B cell (primary cell): ENCODE results near the gene PTPN14. TPM values are rescaled to one million over a fixed set of nuclear protein-coding genes. Genes with fewer than 3 reads are reported as not detected.
"Not testable (repeated sequence)": the region's sequence is repeated elsewhere in the genome, so short reads cannot be mapped to it uniquely, and the experiment has no call there.

Source experiments
- ATAC-seq: fragments of 200-7000 bp; cut with Tn5 transposase; one replicate; pipeline ENCODE4 v1.10.0; 2021; ENCODE audit warnings: low read depth, mild to moderate bottlenecking, moderate number of reproducible peaks, moderate library complexity
- CTCF ChIA-PET: fragments of 350-600 bp; sonication (Branson Sonifier 250); formaldehyde crosslinking; loops from one replicate; lab custom pipeline; 2021; ENCODE audit warnings: antibody characterized with exemption, inconsistent platforms; lab: Charles Lee
- POLR2A ChIA-PET: fragments of 350-600 bp; sonication (Branson Sonifier 250); formaldehyde crosslinking; loops from one replicate; lab custom pipeline; 2021; ENCODE audit warnings: antibody characterized with exemption; lab: Charles Lee
- DNase-seq: peaks from one replicate; pipeline ENCODE4 v3.0.0; 2013
- H2AFZ ChIP-seq: 2 replicates; pipeline ENCODE4 v1.6.1; 2012; ENCODE audit warnings: mild to moderate bottlenecking, low read depth, low read length; ENCODE audit not compliant: insufficient read depth, poor library complexity, severe bottlenecking
- H3K27ac ChIP-seq, 2 donors: 1 replicate in 1 of 2; 2 replicates in 1 of 2; pipeline ENCODE4 v1.5.1; 2012 to 2013; ENCODE audit warnings: low read length in 2 of 2, mild to moderate bottlenecking in 2 of 2, moderate library complexity in 1 of 2
- H3K27me3 ChIP-seq, 4 experiments: fragments of 200-600 bp in 1 of 4; sonication (generic) in 1 of 4; replicated peaks in 1 of 4; 1 replicate in 2 of 4; 2 replicates in 2 of 4; pipeline versions ENCODE4 v1.6.1 to v1.7.0; 2013 to 2016; ENCODE audit warnings: low read length in 3 of 4, mild to moderate bottlenecking in 2 of 4, mixed read lengths in 1 of 4, moderate library complexity in 1 of 4; ENCODE audit not compliant: insufficient read depth in 4 of 4, control insufficient read depth in 3 of 4; ENCODE audit errors: control extremely low read depth in 1 of 4
- H3K36me3 ChIP-seq, 2 experiments: replicated peaks in 1 of 2; 1 replicate in 1 of 2; 2 replicates in 1 of 2; pipeline versions ENCODE4 v1.6.1 to v1.7.1; 2013; ENCODE audit warnings: low read length in 1 of 2; ENCODE audit not compliant: insufficient read depth in 2 of 2, control insufficient read depth in 1 of 2; ENCODE audit errors: control extremely low read depth in 1 of 2, extremely low read depth in 1 of 2
- H3K4me1 ChIP-seq, 2 donors: fragments of 200-600 bp in 1 of 2; sonication (generic) in 1 of 2; 1 replicate in 1 of 2; 2 replicates in 1 of 2; pipeline versions ENCODE4 v1.5.1 to v1.6.1; 2013 to 2017; ENCODE audit warnings: low read length in 2 of 2; ENCODE audit not compliant: control insufficient read depth in 2 of 2, insufficient read depth in 2 of 2
- H3K4me2 ChIP-seq: replicated peaks from 2 replicates; pipeline ENCODE3; 2012; ENCODE audit warnings: mild to moderate bottlenecking, low read depth, low read length; ENCODE audit not compliant: poor library complexity, severe bottlenecking
- H3K4me3 ChIP-seq, 5 experiments: fragments of 200-600 bp in 1 of 5; sonication (generic) in 1 of 5; 1 replicate in 3 of 5; 2 replicates in 2 of 5; pipeline versions ENCODE4 v1.5.1 to v1.7.0; 2011 to 2016; ENCODE audit warnings: low read length in 4 of 5, mild to moderate bottlenecking in 4 of 5, low read depth in 2 of 5, control low read depth in 1 of 5, moderate library complexity in 1 of 5; ENCODE audit not compliant: insufficient read depth in 1 of 5; ENCODE audit errors: control extremely low read depth in 1 of 5, extremely low read depth in 1 of 5
- H3K79me2 ChIP-seq: fragments of 200-600 bp; sonication (generic); one replicate; pipeline ENCODE4 v1.6.0; 2016; ENCODE audit warnings: low read length; ENCODE audit not compliant: control insufficient read depth, insufficient read depth
- H3K9ac ChIP-seq: fragments of 200-600 bp; sonication (generic); 2 replicates; pipeline ENCODE4 v1.6.1; 2017; ENCODE audit warnings: mild to moderate bottlenecking, low read length, moderate library complexity
- H3K9me3 ChIP-seq, 3 donors: one replicate each; pipeline versions ENCODE4 v1.6.1 to v1.7.1; 2013; ENCODE audit warnings: low read length in 2 of 3; ENCODE audit not compliant: control insufficient read depth in 2 of 3, insufficient read depth in 1 of 3; ENCODE audit errors: control extremely low read depth in 1 of 3
- H4K20me1 ChIP-seq: 2 replicates; pipeline ENCODE4 v1.6.0; 2012; ENCODE audit warnings: mild to moderate bottlenecking, low read length; ENCODE audit not compliant: insufficient read depth, control insufficient read depth, poor library complexity, severe bottlenecking
- H3K27ac Mint-ChIP-seq: one replicate; pipeline ENCODE4 v1.8.0; 2021; ENCODE audit warnings: mixed read lengths
- H3K27me3 Mint-ChIP-seq: one replicate; pipeline ENCODE4 v1.8.0; 2021; ENCODE audit warnings: mixed read lengths
- H3K4me1 Mint-ChIP-seq: one replicate; pipeline ENCODE4 v1.8.0; 2021; ENCODE audit warnings: mixed read lengths
- H3K4me3 Mint-ChIP-seq: one replicate; pipeline ENCODE4 v1.8.0; 2021; ENCODE audit warnings: mixed read lengths
- H3K9me3 Mint-ChIP-seq: one replicate; pipeline ENCODE4 v1.8.0; 2022; ENCODE audit warnings: mixed read lengths; ENCODE audit not compliant: insufficient read depth
- CTCF ChIP-seq: fragments of 200-600 bp; IDR thresholded peaks from one replicate; pipeline ENCODE4 v1.8.0; 2022; ENCODE audit warnings: antibody characterized with exemption, mild to moderate bottlenecking
- EZH2 ChIP-seq: IDR thresholded peaks from 2 replicates; pipeline ENCODE4 v1.6.1; 2012; ENCODE audit warnings: borderline replicate concordance, low read depth, mild to moderate bottlenecking, moderate library complexity, low read length; ENCODE audit not compliant: insufficient read depth, poor library complexity, severe bottlenecking
- WGBS: methylation state at CpG from one replicate; pipeline ENCODE4 v1.1.5; 2013; ENCODE audit warnings: missing lambda C conversion rate; ENCODE audit not compliant: insufficient coverage; 5-methylcytosine and 5-hydroxymethylcytosine counted together
- intact Hi-C: fragments of 100-400 bp; cut with micrococcal nuclease; formaldehyde crosslinking; loops from one replicate; pipeline ENCODE4 v1.10.0; 2022
- polyA plus RNA-seq: library from polyadenylated mRNA; depleted of rRNA; stranded (reverse); fragments of >200 nt; gene quantifications from 2 replicates; pipeline ENCODE4 v1.2.3, GENCODE V29; 2012
- total RNA-seq, 2 donors: library from RNA; stranded (reverse); fragments of 120-200 nt in 1 of 2; gene quantifications; 1 replicate in 1 of 2; 2 replicates in 1 of 2; pipeline versions ENCODE4 v1.2.3 to v1.2.4, GENCODE V29; 2013 to 2022

PTPN14 gene
- total and polyA plus RNA-seq, 2 donors (not counting 1 experiment from before 2014, with no cell fraction given): under 0.01 TPM; not detected in 1

DNA sequence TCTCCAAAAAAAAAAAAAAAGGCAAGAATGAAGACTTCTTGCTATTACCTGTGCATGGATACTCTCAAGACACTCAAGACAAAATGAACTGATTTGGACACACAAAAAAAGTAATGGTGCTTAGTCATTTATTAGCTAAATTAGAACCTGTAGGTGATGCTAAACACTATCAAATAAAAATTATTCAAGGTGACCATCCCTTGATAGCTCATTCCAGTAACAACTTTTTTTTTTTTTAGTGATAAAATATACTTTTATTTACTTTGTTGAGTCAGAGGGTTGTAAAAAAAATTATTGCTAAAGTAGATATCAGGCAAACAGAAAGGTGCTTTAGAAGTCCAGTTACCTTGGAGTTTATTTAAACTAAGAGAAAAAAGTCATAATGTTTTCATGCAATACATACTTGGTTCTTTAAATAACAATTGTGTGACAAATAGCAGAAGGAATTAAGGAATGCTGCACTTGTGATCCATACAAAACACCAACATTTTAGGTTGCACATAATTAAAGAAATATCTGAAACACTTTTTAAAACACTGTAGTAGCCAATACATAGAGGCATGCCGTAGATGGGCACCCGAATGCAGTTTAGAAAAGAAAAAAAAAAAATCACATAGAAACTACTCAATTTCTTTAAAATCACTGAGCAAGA, 69.3 kb downstream of the PTPN14 start:
- H3K79me2 ChIP-seq, H3K4me2 ChIP-seq, H3K4me1 ChIP-seq, POLR2A ChIA-PET, H3K27ac Mint-ChIP-seq, H3K27ac ChIP-seq, H3K4me1 Mint-ChIP-seq, H3K9me3 Mint-ChIP-seq, H3K4me3 ChIP-seq, DNase-seq, H3K9me3 ChIP-seq, intact Hi-C loops, ATAC-seq, H3K27me3 Mint-ChIP-seq, H4K20me1 ChIP-seq, H2AFZ ChIP-seq, CTCF ChIA-PET, H3K27me3 ChIP-seq, H3K4me3 Mint-ChIP-seq, H3K36me3 ChIP-seq, H3K9ac ChIP-seq: not testable (repeated sequence)
- no CpG with 5 or more reads among the region's 2 CpGs for WGBS

- H2AFZ ChIP-seq: no peak overlapping the region
- no peaks in the 10 kb centered on the region for H3K36me3 ChIP-seq
- TF ChIP-seq EZH2 (no peak), CTCF (no peak)
- H3K27ac ChIP-seq: no peak overlapping the region
- peaks cover 0 to 3% (median 0%) of the 10 kb centered on the region in 4 experiments for H3K27me3 ChIP-seq
- H3K4me3 ChIP-seq: no peak overlapping the region
- H3K9me3 ChIP-seq: no peaks in the 10 kb centered on the region
- no peak overlapping the region for H3K9ac ChIP-seq
- H3K4me2 ChIP-seq: no peak overlapping the region
- no peak for DNase-seq
- no peaks in the 10 kb centered on the region for H3K79me2 ChIP-seq
- ChIA-PET CTCF (no interaction called here), POLR2A (no interaction called here)
- no peaks in the 10 kb centered on the region for H3K4me1 ChIP-seq
- 89% methylated on average over 6 of the region's 7 CpGs for WGBS
- H3K4me1 Mint-ChIP-seq: no peaks in the 10 kb centered on the region
- no peak for ATAC-seq
- no peaks in the 10 kb centered on the region for H4K20me1 ChIP-seq
- intact Hi-C loops: no loop called here
- no peaks in the 10 kb centered on the region for H3K9me3 Mint-ChIP-seq
- H3K27ac Mint-ChIP-seq: no peak overlapping the region
- peaks cover 12% of the 10 kb centered on the region for H3K27me3 Mint-ChIP-seq
- no peak overlapping the region for H3K4me3 Mint-ChIP-seq
These were observed 74.2 kb downstream of the PTPN14 start for GRCh38 chr1:214476986-214477870.
